Spleen (tissue), 11 donors: Measurements from ENCODE around the gene RAB40C. TPM values are rescaled to one million over a fixed set of nuclear protein-coding genes. Genes with fewer than 3 reads are reported as not detected.

Experiments
- DNase-seq: peaks from one replicate; pipeline ENCODE4 v3.0.0-alpha.2; 2020
- H3K27ac ChIP-seq, 8 donors: fragments of 200-600 bp; sonication (generic) in 7 of 8; 1 replicate in 4 of 8; 2 replicates in 4 of 8; pipeline versions ENCODE4 v1.5.0 to v1.8.0; 2016 to 2021; ENCODE audit warnings: inconsistent platforms in 4 of 8, mild to moderate bottlenecking in 4 of 8, moderate library complexity in 1 of 8
- H3K27me3 ChIP-seq, 7 donors: fragments of 200-600 bp; sonication (generic) in 6 of 7; replicated peaks in 1 of 7; 1 replicate in 4 of 7; 2 replicates in 3 of 7; pipeline versions ENCODE4 v1.5.0 to v1.8.0; 2016 to 2021; ENCODE audit warnings: inconsistent platforms in 3 of 7, mild to moderate bottlenecking in 1 of 7
- H3K36me3 ChIP-seq, 6 donors: fragments of 200-600 bp; sonication (generic) in 5 of 6; 1 replicate in 4 of 6; 2 replicates in 2 of 6; pipeline versions ENCODE4 v1.5.0 to v1.8.0; 2016 to 2021; ENCODE audit warnings: inconsistent platforms in 2 of 6
- H3K4me1 ChIP-seq, 6 donors: fragments of 200-600 bp; sonication (generic) in 5 of 6; 1 replicate in 3 of 6; 2 replicates in 3 of 6; pipeline versions ENCODE4 v1.5.0 to v1.8.0; 2016 to 2021; ENCODE audit warnings: inconsistent platforms in 3 of 6
- H3K4me3 ChIP-seq, 8 donors: fragments of 200-600 bp; sonication (generic) in 7 of 8; 1 replicate in 4 of 8; 2 replicates in 4 of 8; pipeline versions ENCODE4 v1.5.0 to v1.8.0; 2016 to 2021; ENCODE audit warnings: inconsistent platforms in 4 of 8, mild to moderate bottlenecking in 4 of 8, moderate library complexity in 2 of 8
- H3K9me3 ChIP-seq, 8 donors: fragments of 200-600 bp; sonication (generic) in 7 of 8; 1 replicate in 4 of 8; 2 replicates in 4 of 8; pipeline versions ENCODE4 v1.5.0 to v1.8.0; 2016 to 2021; ENCODE audit warnings: inconsistent platforms in 4 of 8
- POLR2A ChIP-seq, 3 donors: fragments of 450-650 bp; IDR thresholded peaks; one replicate each; pipeline ENCODE4 v1.5.1; 2017; ENCODE audit warnings: antibody characterized with exemption in 3 of 3, mild to moderate bottlenecking in 1 of 3
- POLR2AphosphoS5 ChIP-seq, 3 donors: sonication (generic); formaldehyde crosslinking; IDR thresholded peaks; one replicate each; pipeline ENCODE4 v1.5.1; 2017; ENCODE audit warnings: antibody characterized with exemption in 3 of 3
- WGBS, 5 donors: extraction: QIAGEN DNeasy Blood & Tissue Kit in 3 of 5; methylation state at CpG; one replicate each; pipeline versions ENCODE4 v1.1.5 to v1.1.7; 2013 to 2018; 5-methylcytosine and 5-hydroxymethylcytosine counted together
- intact Hi-C: fragments of 100-400 bp; cut with DNase I; formaldehyde crosslinking; loops from one replicate; pipeline ENCODE4 v1.15.0; 2023; ENCODE audit warnings: low total_unique reads
- polyA plus RNA-seq, 3 donors: library from polyadenylated mRNA; stranded (reverse); fragments of 200-250 nt; gene quantifications; one replicate each; pipeline ENCODE4 v1.2.1, GENCODE V29; 2013
- total RNA-seq, 7 donors: library from RNA; depleted of rRNA in 3 of 7; stranded (reverse); fragments of >200 nt in 3 of 7; fragmentation: NEBNext Ultra II Directional in 4 of 7; extraction: Animal tissue kit (Norgen Biotek cat#: 25700) in 4 of 7; gene quantifications; one replicate each; pipeline versions ENCODE4 v1.1.0 to v1.2.1, GENCODE V29; 2016 to 2021
- TF ChIP-seq, protein P1 (sequence below), 11 experiments: fragments of 200-600 bp in 7 of 11; fragments of 450-650 bp in 4 of 11; sonication (generic) in 4 of 11; IDR thresholded peaks in 8 of 11; conservative IDR thresholded peaks in 3 of 11; 1 replicate in 7 of 11; 2 replicates in 4 of 11; pipeline versions ENCODE4 v1.4.0 to v1.8.0; 2016 to 2021; ENCODE audit warnings: antibody characterized with exemption in 11 of 11, inconsistent platforms in 4 of 11, mild to moderate bottlenecking in 1 of 11
- donor health status: healthy with polysubstance abuse.
- donor health status: DM: no; HTN: no; CAD: no; lungs with moderate emphysema.
- donor health status: DM: no; HTN: no; CAD: no.
- donor health status: Bipolar disorder and iron deficiency.
- donor health status: healthy.
- donor health status: DM: no; HTN: no; CAD: no.
- donor health status: DM: yes; HTN: yes; CAD: no.

Gene RAB40C
- total and polyA plus RNA-seq, 10 donors = 8.1 to 21.6 (median 15.2) TPM

GRCh38 chr16:554297-554621, 35.6 kb upstream of the RAB40C start:
- Histone ChIP-seq H3K27ac (no peak overlapping the region), H3K4me1 (peaks cover 0 to 16% (median 3%) of the 10 kb centered on the region in 6 donors), H3K9me3 (no peaks in the 10 kb centered on the region), H3K36me3 (peaks cover 0 to 49% (median 37%) of the 10 kb centered on the region in 6 donors), H3K27me3 (peaks cover 5 to 26% (median 10%) of the 10 kb centered on the region in 7 donors), H3K4me3 (no peak overlapping the region)
- TF ChIP-seq, protein P1, sequence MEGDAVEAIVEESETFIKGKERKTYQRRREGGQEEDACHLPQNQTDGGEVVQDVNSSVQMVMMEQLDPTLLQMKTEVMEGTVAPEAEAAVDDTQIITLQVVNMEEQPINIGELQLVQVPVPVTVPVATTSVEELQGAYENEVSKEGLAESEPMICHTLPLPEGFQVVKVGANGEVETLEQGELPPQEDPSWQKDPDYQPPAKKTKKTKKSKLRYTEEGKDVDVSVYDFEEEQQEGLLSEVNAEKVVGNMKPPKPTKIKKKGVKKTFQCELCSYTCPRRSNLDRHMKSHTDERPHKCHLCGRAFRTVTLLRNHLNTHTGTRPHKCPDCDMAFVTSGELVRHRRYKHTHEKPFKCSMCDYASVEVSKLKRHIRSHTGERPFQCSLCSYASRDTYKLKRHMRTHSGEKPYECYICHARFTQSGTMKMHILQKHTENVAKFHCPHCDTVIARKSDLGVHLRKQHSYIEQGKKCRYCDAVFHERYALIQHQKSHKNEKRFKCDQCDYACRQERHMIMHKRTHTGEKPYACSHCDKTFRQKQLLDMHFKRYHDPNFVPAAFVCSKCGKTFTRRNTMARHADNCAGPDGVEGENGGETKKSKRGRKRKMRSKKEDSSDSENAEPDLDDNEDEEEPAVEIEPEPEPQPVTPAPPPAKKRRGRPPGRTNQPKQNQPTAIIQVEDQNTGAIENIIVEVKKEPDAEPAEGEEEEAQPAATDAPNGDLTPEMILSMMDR (IDR thresholded peaks at IDR 0.05 in 8 of 11, conservative IDR thresholded peaks at IDR 0.05 in 3 of 11) = no peak
- TF ChIP-seq POLR2A (IDR thresholded peaks at IDR 0.05) = no peak
- TF ChIP-seq POLR2AphosphoS5 (IDR thresholded peaks at IDR 0.05) = no peak
- intact Hi-C loops = no loop called here
- no peak for DNase-seq
- 84 to 91% (median 86%) methylated on average over 11 of the region's 11 CpGs for WGBS, 5 donors

- intact Hi-C loops = no loop called here
- TF ChIP-seq, protein P1 (IDR thresholded peaks at IDR 0.05 in 8 of 11, conservative IDR thresholded peaks at IDR 0.05 in 3 of 11) = no peak
- peak in 1 of 3 donors; percentile 53 for TF ChIP-seq POLR2AphosphoS5 (IDR thresholded peaks at IDR 0.05)
- TF ChIP-seq POLR2A (IDR thresholded peaks at IDR 0.05) = no peak
- WGBS, 5 donors = 69 to 81% (median 76%) methylated on average over 28 to 54 of the region's 54 CpGs
These were observed 35.1 kb upstream of the RAB40C start for GRCh38 chr16:554640-555365.

GRCh38 chr16:555528-556473, 34.1 kb upstream of the RAB40C start:
- no peak overlapping the region for H3K27ac ChIP-seq
- no peak for TF ChIP-seq POLR2A (IDR thresholded peaks at IDR 0.05)
- TF ChIP-seq, protein P1 (IDR thresholded peaks at IDR 0.05 in 8 of 11, conservative IDR thresholded peaks at IDR 0.05 in 3 of 11) = no peak
- no peak for TF ChIP-seq POLR2AphosphoS5 (IDR thresholded peaks at IDR 0.05)
- peaks cover 0 to 36% (median 29%) of the 10 kb centered on the region in 6 donors for H3K36me3 ChIP-seq
- no peaks in the 10 kb centered on the region for H3K9me3 ChIP-seq
- no peak for DNase-seq
- peaks cover 7 to 41% (median 23%) of the 10 kb centered on the region in 7 donors for H3K27me3 ChIP-seq
- intact Hi-C loops = no loop called here
- H3K4me1 ChIP-seq = peaks cover 0 to 30% (median 11%) of the 10 kb centered on the region in 6 donors
- 76 to 86% (median 81%) methylated on average over 16 to 32 of the region's 32 CpGs for WGBS, 5 donors
- H3K4me3 ChIP-seq = no peak overlapping the region

More at GRCh38 chr16:554640-555365, 35.1 kb upstream of the RAB40C start:
- no peak for DNase-seq
- H3K27ac ChIP-seq = peak overlapping the region in 1 of 8 donors; percentile 18
- peaks cover 0 to 44% (median 32%) of the 10 kb centered on the region in 6 donors for H3K36me3 ChIP-seq
- H3K27me3 ChIP-seq = peaks cover 7 to 31% (median 15%) of the 10 kb centered on the region in 7 donors
- peak overlapping the region in 3 of 8 donors; percentile 5 to 27 (median 8) for H3K4me3 ChIP-seq
- no peaks in the 10 kb centered on the region for H3K9me3 ChIP-seq
- H3K4me1 ChIP-seq = peaks cover 0 to 22% (median 8%) of the 10 kb centered on the region in 6 donors
